ENCODE data around the gene PRSS58. TPM values are rescaled to one million over a fixed set of nuclear protein-coding genes. Genes with fewer than 3 reads are reported as not detected.

Gene PRSS58
- total and polyA plus RNA-seq, 2 experiments from 2014 or later, result not detected

- TF ChIP-seq CTCF (IDR thresholded peaks at IDR 0.05; ENCODE audit: low read depth, low read length), result no peak
- no peak overlapping the region for H3K27ac ChIP-seq
- no peaks in the 10 kb centered on the region for H3K9me3 ChIP-seq (ENCODE audit: low read depth)
- no peak for DNase-seq (ENCODE audit: low read depth in 1 of 2, low spot score in 1 of 2)
- no peaks in the 10 kb centered on the region for H3K36me3 ChIP-seq
- H3K4me1 ChIP-seq (ENCODE audit: low read depth), result no peaks in the 10 kb centered on the region
- no peak overlapping the region for H3K4me3 ChIP-seq
- no peaks in the 10 kb centered on the region for H3K27me3 ChIP-seq
These were observed 29.2 kb downstream of the PRSS58 start for GRCh38 chr7:142228537-142229104.

Other genes with a start within 250 kb of the PRSS58 start
- gene MGAM2, start 146.3 kb downstream of the PRSS58 start, total RNA-seq, result 0.03 and 0.18 TPM in 2 replicates
- not detected in 2 replicates for gene MGAM2, start 146.3 kb downstream of the PRSS58 start, polyA plus RNA-seq